BLaER1 treated with 17β-estradiol and CSF1 and Interleukin-3, amounts not matched to agents 10 nM and 100 nM (cell line): ENCODE measurements around the gene ERBB4.
"Not testable (repeated sequence)": the region's sequence is repeated elsewhere in the genome, so short reads cannot be mapped to it uniquely, and the experiment has no call there.

Experiments
- H3K27ac ChIP-seq, 11 experiments: shearing (Covaris generic); formaldehyde crosslinking; 2 replicates each; pipeline ENCODE4 v1.8.1; 2022
- H3K27me3 ChIP-seq, 11 experiments: shearing (Covaris generic); formaldehyde crosslinking; 2 replicates each; pipeline ENCODE4 v1.8.1; 2022
- H3K36me3 ChIP-seq, 11 experiments: shearing (Covaris generic); formaldehyde crosslinking; 2 replicates each; pipeline ENCODE4 v1.8.1; 2022
- H3K4me1 ChIP-seq, 10 experiments: shearing (Covaris generic); formaldehyde crosslinking; 2 replicates each; pipeline ENCODE4 v1.8.1; 2022
- H3K4me2 ChIP-seq, 11 experiments: shearing (Covaris generic); formaldehyde crosslinking; 2 replicates each; pipeline ENCODE4 v1.8.1; 2022
- H3K4me3 ChIP-seq, 10 experiments: shearing (Covaris generic); formaldehyde crosslinking; 2 replicates each; pipeline ENCODE4 v1.8.1; 2022
- H3K9ac ChIP-seq, 11 experiments: shearing (Covaris generic); formaldehyde crosslinking; 2 replicates each; pipeline ENCODE4 v1.8.1; 2022
- H3K9me3 ChIP-seq, 11 experiments: shearing (Covaris generic); formaldehyde crosslinking; replicated peaks in 1 of 11; 2 replicates each; pipeline ENCODE4 v1.8.1; 2022
- H4K20me1 ChIP-seq, 11 experiments: shearing (Covaris generic); formaldehyde crosslinking; 2 replicates each; pipeline ENCODE4 v1.8.1; 2022
- Cebpa-rat ChIP-seq, 11 experiments: shearing (Covaris generic); IDR thresholded peaks; 2 replicates each; pipeline ENCODE4 v1.8.1; 2022

Gene ERBB4

DNA sequence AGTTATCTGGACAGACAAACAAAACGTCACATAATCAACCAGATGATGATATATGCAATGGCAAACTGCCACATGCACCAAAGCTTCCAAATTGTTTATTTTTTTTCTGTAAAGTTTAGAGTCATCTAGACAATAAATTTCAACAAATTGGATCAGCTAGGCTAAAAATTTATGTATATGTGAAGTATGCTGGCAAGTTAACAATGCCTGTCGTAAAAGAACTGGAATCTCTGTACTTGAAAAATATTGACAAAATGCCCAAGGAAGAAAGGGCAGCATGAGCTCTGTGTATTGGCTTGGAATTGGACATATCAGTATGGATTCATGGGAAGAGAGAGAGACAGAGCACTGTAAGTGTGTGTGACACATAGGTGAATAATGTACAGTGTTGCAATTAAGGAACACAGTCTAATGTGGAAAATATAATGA is 309.8 kb downstream of the ERBB4 start:
- no peak overlapping the region for H3K27ac ChIP-seq
- H3K4me2 ChIP-seq: no peak overlapping the region
- H3K4me3 ChIP-seq: no peak overlapping the region
- no peaks in the 10 kb centered on the region for H4K20me1 ChIP-seq
- no peaks in the 10 kb centered on the region for H3K36me3 ChIP-seq
- no peak for TF ChIP-seq Cebpa-rat (IDR thresholded peaks at IDR 0.05)
- H3K27me3 ChIP-seq: no peaks in the 10 kb centered on the region
- H3K9me3 ChIP-seq: no peaks in the 10 kb centered on the region
- H3K9ac ChIP-seq: no peak overlapping the region
- H3K4me1 ChIP-seq: no peaks in the 10 kb centered on the region

GRCh38 chr2:212227755-212228154 is 310.8 kb downstream of the ERBB4 start:
- Histone ChIP-seq H3K36me3 (no peaks in the 10 kb centered on the region), H3K9ac (no peak overlapping the region), H3K27ac (no peak overlapping the region), H4K20me1 (no peaks in the 10 kb centered on the region), H3K4me2 (no peak overlapping the region), H3K9me3 (no peaks in the 10 kb centered on the region), H3K27me3 (no peaks in the 10 kb centered on the region), H3K4me1 (no peaks in the 10 kb centered on the region), H3K4me3 (no peak overlapping the region)
- TF ChIP-seq Cebpa-rat (IDR thresholded peaks at IDR 0.05): 0 out of 22 replicates have a peak, but pooled peaks of 1 of the 11 experiments have one; percentile 27

- no peaks in the 10 kb centered on the region for H3K9me3 ChIP-seq
- no peak overlapping the region for H3K4me3 ChIP-seq
- H4K20me1 ChIP-seq: no peaks in the 10 kb centered on the region
- no peak overlapping the region for H3K9ac ChIP-seq
- H3K36me3 ChIP-seq: no peaks in the 10 kb centered on the region
- no peaks in the 10 kb centered on the region for H3K27me3 ChIP-seq
- no peak overlapping the region for H3K27ac ChIP-seq
- H3K4me2 ChIP-seq: no peak overlapping the region
- TF ChIP-seq Cebpa-rat (IDR thresholded peaks at IDR 0.05): no peak
- no peaks in the 10 kb centered on the region for H3K4me1 ChIP-seq
These were observed 312.5 kb downstream of the ERBB4 start for GRCh38 chr2:212226114-212226513.

- Histone ChIP-seq H3K4me3 (no peak overlapping the region), H3K27me3 (no peaks in the 10 kb centered on the region), H3K4me1 (no peaks in the 10 kb centered on the region), H3K27ac (no peak overlapping the region), H3K9me3 (no peaks in the 10 kb centered on the region), H3K9ac (no peak overlapping the region), H4K20me1 (no peaks in the 10 kb centered on the region), H3K36me3 (no peaks in the 10 kb centered on the region), H3K4me2 (no peak overlapping the region)
- no peak for TF ChIP-seq Cebpa-rat (IDR thresholded peaks at IDR 0.05)
These were observed 314.9 kb downstream of the ERBB4 start for GRCh38 chr2:212223696-212224095.

DNA sequence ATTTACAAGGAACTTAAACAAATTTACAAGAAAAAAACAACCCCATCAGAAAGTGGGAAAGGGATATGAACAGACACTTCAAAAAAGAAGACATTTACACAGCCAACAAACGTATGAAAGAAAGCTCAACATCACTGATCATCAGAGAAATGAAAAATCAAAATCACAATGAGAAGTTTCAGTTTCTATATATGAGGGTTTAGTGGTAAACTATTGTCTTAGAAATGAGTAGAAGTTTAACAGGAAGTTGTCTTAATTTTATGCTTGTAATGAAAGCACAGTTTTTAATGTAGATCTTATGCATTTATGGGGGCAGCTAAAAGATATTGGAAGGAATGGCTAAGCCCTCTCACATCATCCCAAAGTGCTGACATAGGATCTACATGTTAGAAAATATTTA is 325.4 kb downstream of the ERBB4 start:
- H3K4me3 ChIP-seq: no peak overlapping the region
- H3K4me2 ChIP-seq: no peak overlapping the region
- H3K9me3 ChIP-seq: no peaks in the 10 kb centered on the region
- no peak overlapping the region for H3K9ac ChIP-seq
- H3K27me3 ChIP-seq: no peaks in the 10 kb centered on the region
- no peaks in the 10 kb centered on the region for H4K20me1 ChIP-seq
- no peak overlapping the region for H3K27ac ChIP-seq
- H3K4me1 ChIP-seq: no peaks in the 10 kb centered on the region
- no peak for TF ChIP-seq Cebpa-rat (IDR thresholded peaks at IDR 0.05)
- no peaks in the 10 kb centered on the region for H3K36me3 ChIP-seq

GRCh38 chr2:212208467-212208866 is 330.1 kb downstream of the ERBB4 start:
- Histone ChIP-seq H3K27me3 (no peaks in the 10 kb centered on the region), H3K4me1 (no peaks in the 10 kb centered on the region), H3K4me3 (no peak overlapping the region), H3K4me2 (no peak overlapping the region), H3K27ac (no peak overlapping the region), H4K20me1 (no peaks in the 10 kb centered on the region), H3K9me3 (no peaks in the 10 kb centered on the region), H3K36me3 (no peaks in the 10 kb centered on the region), H3K9ac (no peak overlapping the region)
- no peak for TF ChIP-seq Cebpa-rat (IDR thresholded peaks at IDR 0.05)

- Histone ChIP-seq H3K9ac (no peak overlapping the region), H4K20me1 (no peaks in the 10 kb centered on the region), H3K4me2 (no peak overlapping the region), H3K27me3 (no peaks in the 10 kb centered on the region), H3K4me1 (no peaks in the 10 kb centered on the region), H3K9me3 (no peaks in the 10 kb centered on the region), H3K36me3 (no peaks in the 10 kb centered on the region), H3K4me3 (no peak overlapping the region), H3K27ac (no peak overlapping the region)
- TF ChIP-seq Cebpa-rat (IDR thresholded peaks at IDR 0.05): no peak
These were observed 340.8 kb downstream of the ERBB4 start for GRCh38 chr2:212197776-212198175.

GRCh38 chr2:212195626-212196025 is 343.0 kb downstream of the ERBB4 start:
- Histone ChIP-seq H3K4me3 (no peak overlapping the region), H3K9ac (no peak overlapping the region), H3K27ac (no peak overlapping the region), H3K9me3 (no peaks in the 10 kb centered on the region), H3K27me3 (no peaks in the 10 kb centered on the region), H4K20me1 (no peaks in the 10 kb centered on the region), H3K4me1 (no peaks in the 10 kb centered on the region), H3K36me3 (no peaks in the 10 kb centered on the region), H3K4me2 (no peak overlapping the region)
- TF ChIP-seq Cebpa-rat (IDR thresholded peaks at IDR 0.05): no peak

DNA sequence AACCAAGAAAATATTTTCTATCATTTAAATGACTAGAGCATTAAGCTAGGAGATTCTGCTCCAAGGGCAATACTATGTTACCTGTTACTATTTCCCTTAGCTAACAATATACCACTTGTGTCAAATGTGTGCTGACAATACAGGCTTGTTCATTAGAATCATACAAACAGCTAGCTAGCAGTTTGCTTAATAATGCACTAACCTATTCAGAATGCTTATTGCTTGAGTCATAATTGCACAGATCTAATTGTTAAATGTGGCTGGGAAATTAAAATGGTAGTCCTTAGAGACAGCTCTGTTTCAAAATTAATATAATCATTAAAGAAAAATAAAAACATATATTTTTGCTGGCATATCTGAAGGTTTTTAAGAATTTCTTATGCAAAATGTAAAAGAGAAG is 344.2 kb downstream of the ERBB4 start:
- Histone ChIP-seq H4K20me1 (no peaks in the 10 kb centered on the region), H3K9me3 (no peaks in the 10 kb centered on the region), H3K27ac (no peak overlapping the region)

DNA sequence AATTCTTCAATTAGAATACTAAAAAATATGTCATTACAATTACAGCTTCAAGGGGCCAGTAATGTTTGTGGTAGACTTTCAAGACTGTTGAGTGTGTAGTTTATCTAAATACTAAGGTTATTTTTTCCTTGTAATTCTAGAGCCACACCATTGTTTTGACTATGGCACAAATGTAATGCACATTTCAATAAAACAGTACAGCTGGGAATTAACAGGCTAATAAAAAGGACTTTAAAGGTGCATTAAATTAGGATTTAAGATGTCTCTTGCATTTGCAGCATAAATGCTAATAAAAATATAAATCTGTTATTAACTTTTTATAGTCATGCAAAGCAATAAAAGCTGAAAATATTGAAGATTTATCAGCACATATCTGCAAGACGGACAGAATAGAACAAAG is 344.8 kb downstream of the ERBB4 start:
- Histone ChIP-seq H3K27ac (no peak overlapping the region), H3K4me3 (no peak overlapping the region), H3K4me2 (no peak overlapping the region), H3K4me1 (no peaks in the 10 kb centered on the region), H4K20me1 (no peaks in the 10 kb centered on the region), H3K36me3 (no peaks in the 10 kb centered on the region), H3K9me3 (no peaks in the 10 kb centered on the region), H3K9ac (no peak overlapping the region), H3K27me3 (no peaks in the 10 kb centered on the region)
- TF ChIP-seq Cebpa-rat (IDR thresholded peaks at IDR 0.05): no peak

More for the DNA sequence above, 344.2 kb downstream of the ERBB4 start:
- Histone ChIP-seq H3K4me1 (no peaks in the 10 kb centered on the region), H3K36me3 (no peaks in the 10 kb centered on the region), H3K9ac (no peak overlapping the region), H3K4me2 (no peak overlapping the region), H3K27me3 (no peaks in the 10 kb centered on the region), H3K4me3 (no peak overlapping the region)
- no peak for TF ChIP-seq Cebpa-rat (IDR thresholded peaks at IDR 0.05)

DNA sequence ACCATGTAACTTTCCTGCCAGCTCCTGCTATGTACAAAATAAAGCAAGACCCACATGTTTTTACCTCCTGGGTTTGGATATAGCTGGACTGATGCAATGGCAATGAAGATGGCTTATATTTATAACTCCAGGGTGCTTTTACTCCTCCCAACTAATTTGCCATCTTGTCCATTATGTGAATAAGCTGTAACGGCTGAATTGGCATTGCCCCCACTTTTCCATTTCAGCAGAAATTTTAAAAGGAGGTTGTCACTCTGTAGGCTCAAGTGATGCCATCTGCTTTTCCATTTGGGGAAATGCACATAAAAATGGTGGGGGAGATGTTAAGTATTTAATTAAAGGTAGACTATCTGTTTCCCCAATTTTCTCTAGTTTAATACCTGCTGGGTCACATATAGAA is 345.5 kb downstream of the ERBB4 start:
- H3K9ac ChIP-seq: no peak overlapping the region
- no peaks in the 10 kb centered on the region for H3K4me1 ChIP-seq
- H3K4me2 ChIP-seq: no peak overlapping the region
- no peak overlapping the region for H3K4me3 ChIP-seq
- TF ChIP-seq Cebpa-rat (IDR thresholded peaks at IDR 0.05): no peak
- no peaks in the 10 kb centered on the region for H4K20me1 ChIP-seq
- no peaks in the 10 kb centered on the region for H3K9me3 ChIP-seq
- H3K36me3 ChIP-seq: no peaks in the 10 kb centered on the region
- H3K27ac ChIP-seq: no peak overlapping the region
- H3K27me3 ChIP-seq: no peaks in the 10 kb centered on the region

GRCh38 chr2:212191438-212191837 is 347.2 kb downstream of the ERBB4 start:
- H4K20me1 ChIP-seq, H3K27me3 ChIP-seq, H3K9me3 ChIP-seq, H3K4me3 ChIP-seq, H3K9ac ChIP-seq, H3K36me3 ChIP-seq, H3K4me2 ChIP-seq, H3K27ac ChIP-seq, H3K4me1 ChIP-seq: not testable (repeated sequence)
